Activated CD8-positive, alpha-beta memory T cell treated with anti-CD3 and anti-CD28 coated beads, Interleukin-2, amount 10 ng/mL, durations not matched to agents 7 days and 5 days (primary cell): Measurements from ENCODE around the gene ANKLE2. TPM values are rescaled to one million over a fixed set of nuclear protein-coding genes. Genes with fewer than 3 reads are reported as not detected.
A peak's percentile ranks its signal among the peaks of the same experiment; 100 is the strongest.
"Not testable (repeated sequence)": the region's sequence is repeated elsewhere in the genome, so short reads cannot be mapped to it uniquely, and the experiment has no call there.

Experiments
- ATAC-seq: fragments of 150-1000 bp; cut with Tn5 transposase; one replicate; pipeline ENCODE4 v1.10.0; 2021; ENCODE audit warnings: moderate library complexity
- CTCF ChIA-PET: fragments of 350-600 bp; sonication (Branson Sonifier 250); formaldehyde crosslinking; loops from one replicate; lab custom pipeline; 2021; ENCODE audit warnings: antibody characterized with exemption; lab: Charles Lee
- DNase-seq: peaks from one replicate; pipeline ENCODE4 v3.0.0-alpha.2; 2020
- H3K27ac Mint-ChIP-seq: one replicate; pipeline ENCODE4 v1.8.0; 2021; ENCODE audit warnings: mild to moderate bottlenecking, mixed read lengths
- H3K27me3 Mint-ChIP-seq: one replicate; pipeline ENCODE4 v1.8.0; 2021; ENCODE audit warnings: mixed read lengths
- H3K36me3 Mint-ChIP-seq: one replicate; pipeline ENCODE4 v1.8.0; 2021; ENCODE audit warnings: mild to moderate bottlenecking, mixed read lengths
- H3K4me1 Mint-ChIP-seq: one replicate; pipeline ENCODE4 v1.8.0; 2021; ENCODE audit warnings: mixed read lengths
- H3K4me3 Mint-ChIP-seq: one replicate; pipeline ENCODE4 v1.8.0; 2021; ENCODE audit warnings: mild to moderate bottlenecking, moderate library complexity, mixed read lengths
- H3K9me3 Mint-ChIP-seq: one replicate; pipeline ENCODE4 v1.8.0; 2022; ENCODE audit warnings: low read depth, mixed read lengths
- total RNA-seq, 2 experiments: library from RNA; stranded (reverse); gene quantifications; one replicate each; pipeline ENCODE4 v1.2.3, GENCODE V29; 2021

The ANKLE2 gene
- total RNA-seq, 2 experiments from 2014 or later = 105 to 106 TPM

DNA sequence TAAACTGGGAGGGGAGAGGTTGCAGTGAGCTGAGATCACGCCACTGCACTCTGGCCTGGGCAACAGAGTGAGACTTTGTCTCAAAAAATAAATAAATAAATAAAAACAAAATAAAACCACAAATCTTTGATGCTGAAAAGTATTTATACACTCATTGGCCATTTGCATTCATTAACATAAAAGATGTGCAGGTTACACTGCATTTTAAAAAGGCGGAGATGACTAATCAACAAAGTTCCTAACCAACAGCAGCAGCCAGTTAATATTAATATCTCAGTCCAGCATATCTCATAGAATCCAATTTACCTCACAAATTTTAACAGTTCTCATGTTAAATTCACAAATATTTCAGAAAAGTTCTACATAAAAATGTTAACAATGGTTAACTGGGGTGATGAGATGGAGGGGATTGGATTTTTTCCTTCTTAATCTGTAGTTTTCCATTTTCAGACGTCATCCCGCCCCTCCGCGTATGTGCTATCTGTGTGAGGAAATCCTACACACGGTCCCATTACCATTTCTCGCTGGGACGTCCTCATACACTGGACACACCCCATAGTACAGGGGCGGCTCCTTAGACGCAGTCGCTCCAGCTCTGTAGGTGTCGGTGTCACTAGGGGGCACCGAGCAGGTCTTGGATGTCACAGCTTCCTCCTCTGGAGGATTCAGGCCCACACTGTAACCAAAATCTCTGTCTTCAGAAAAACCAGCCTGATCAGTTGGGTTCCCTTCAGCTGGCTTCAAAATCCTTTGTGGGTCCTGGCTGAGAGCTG, 7.3 kb downstream of the ANKLE2 start:
- no peak overlapping the region for H3K27ac Mint-ChIP-seq

DNA sequence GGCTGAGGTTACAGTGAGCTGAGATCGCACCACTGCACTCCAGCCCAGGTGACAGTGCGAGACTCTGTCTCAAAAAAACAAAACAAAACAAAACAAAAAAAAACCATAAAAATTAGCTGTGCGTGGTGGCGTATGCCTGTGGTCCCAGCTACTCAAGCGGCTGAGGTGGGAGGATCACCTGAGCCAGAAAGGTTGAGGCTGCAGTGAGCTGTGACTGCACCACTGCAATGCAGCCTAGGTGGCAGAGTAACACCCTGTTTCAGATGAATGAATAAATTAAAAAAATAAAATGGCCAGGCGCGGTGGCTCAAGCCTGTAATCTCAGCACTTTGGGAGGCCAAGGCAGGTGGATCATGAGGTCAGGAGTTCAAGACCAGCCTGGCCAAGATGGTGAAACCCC, 8.0 kb downstream of the ANKLE2 start:
- ATAC-seq, CTCF ChIA-PET, H3K27ac Mint-ChIP-seq, H3K27me3 Mint-ChIP-seq, H3K4me3 Mint-ChIP-seq, DNase-seq, H3K4me1 Mint-ChIP-seq, H3K9me3 Mint-ChIP-seq: not testable (repeated sequence)
- peaks cover 44% of the 10 kb centered on the region for H3K36me3 Mint-ChIP-seq

More for the DNA sequence above, 7.3 kb downstream of the ANKLE2 start:
- CTCF ChIA-PET = interaction anchor here (1.4 to 2.0 kb wide), 2 partner anchors 20 to 150 kb away, joined by 3 to 4 read pairs; no protein-coding TSS in a partner anchor
- H3K9me3 Mint-ChIP-seq = no peaks in the 10 kb centered on the region
- H3K4me3 Mint-ChIP-seq = no peak overlapping the region
- no peak for DNase-seq
- H3K27me3 Mint-ChIP-seq = no peaks in the 10 kb centered on the region
- peaks cover 8% of the 10 kb centered on the region for H3K4me1 Mint-ChIP-seq
- H3K36me3 Mint-ChIP-seq = peaks cover 44% of the 10 kb centered on the region
- peak; percentile 20 for ATAC-seq

DNA sequence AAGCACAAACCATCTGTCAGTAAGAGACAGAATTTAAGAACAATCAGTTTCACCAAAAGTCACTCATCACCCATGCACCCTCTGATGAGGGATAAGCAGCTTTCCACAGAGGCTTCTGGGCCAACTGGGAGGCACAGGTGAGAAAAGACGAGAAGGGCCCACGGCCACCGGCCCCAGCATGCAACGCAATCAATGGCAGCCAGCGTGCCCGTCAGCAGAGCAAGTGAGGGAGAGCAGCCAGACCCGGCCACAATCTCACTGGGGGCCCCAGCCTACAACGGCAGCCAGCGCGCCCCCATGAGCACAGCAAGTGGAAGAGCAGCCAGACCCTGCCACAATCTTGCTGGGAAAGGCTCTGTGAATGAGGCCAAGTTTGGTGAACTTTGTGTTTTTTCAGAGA, 13.3 kb downstream of the ANKLE2 start:
- DNase-seq (no peak), ATAC-seq (no peak)
- CTCF ChIA-PET = no interaction called here
- peaks cover 71% of the 10 kb centered on the region for H3K36me3 Mint-ChIP-seq
- H3K27ac Mint-ChIP-seq = no peak overlapping the region
- H3K4me3 Mint-ChIP-seq = no peak overlapping the region
- no peaks in the 10 kb centered on the region for H3K9me3 Mint-ChIP-seq
- H3K4me1 Mint-ChIP-seq = peaks cover 7% of the 10 kb centered on the region
- no peaks in the 10 kb centered on the region for H3K27me3 Mint-ChIP-seq

DNA sequence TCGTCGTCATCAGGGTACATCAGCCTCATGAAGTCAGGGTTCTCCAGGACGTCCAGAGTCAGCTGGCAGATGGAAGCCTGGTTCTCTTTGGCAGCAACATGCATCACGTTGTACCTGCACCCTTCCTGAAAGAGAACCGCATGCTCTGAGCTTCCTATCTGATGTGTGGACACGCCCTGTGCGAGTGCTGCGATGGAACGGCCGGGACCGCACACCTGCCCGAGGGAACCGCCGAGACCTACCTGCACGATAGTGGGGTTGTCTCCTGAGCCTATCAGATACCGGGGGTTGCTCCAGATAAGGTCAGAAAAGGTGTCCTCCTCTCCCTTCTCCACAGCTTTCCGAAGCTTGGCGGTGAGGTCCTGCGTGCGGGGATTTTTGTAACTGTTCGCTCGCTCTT, 13.7 kb downstream of the ANKLE2 start:
- peaks cover 10% of the 10 kb centered on the region for H3K4me1 Mint-ChIP-seq
- no peaks in the 10 kb centered on the region for H3K9me3 Mint-ChIP-seq
- peaks cover 71% of the 10 kb centered on the region for H3K36me3 Mint-ChIP-seq
- CTCF ChIA-PET = no interaction called here
- no peak overlapping the region for H3K4me3 Mint-ChIP-seq
- ATAC-seq (no peak), DNase-seq (no peak)
- no peak overlapping the region for H3K27ac Mint-ChIP-seq
- H3K27me3 Mint-ChIP-seq = no peaks in the 10 kb centered on the region

DNA sequence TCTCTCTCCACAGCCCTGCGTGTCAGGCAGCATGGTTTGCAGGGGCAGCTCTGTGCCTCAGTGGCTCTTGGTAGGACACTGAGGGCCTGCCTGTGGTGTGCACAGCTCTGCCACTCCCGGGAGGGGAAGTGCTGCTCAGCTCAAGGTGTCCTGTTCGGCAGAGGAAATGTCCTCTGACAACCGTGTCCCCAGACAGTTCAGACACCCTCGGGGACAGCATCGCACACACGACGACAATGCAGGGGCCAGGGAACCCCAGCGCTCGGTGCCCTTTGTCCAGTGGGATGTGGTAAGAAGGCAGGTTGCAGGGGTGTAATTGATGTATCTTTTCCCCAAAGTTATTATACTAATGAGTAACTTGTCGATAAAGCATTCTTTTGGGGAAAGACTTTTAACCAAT, 14.2 kb downstream of the ANKLE2 start:
- H3K27me3 Mint-ChIP-seq = no peaks in the 10 kb centered on the region
- H3K4me1 Mint-ChIP-seq = peaks cover 15% of the 10 kb centered on the region
- DNase-seq (no peak), ATAC-seq (no peak)
- CTCF ChIA-PET = no interaction called here
- H3K4me3 Mint-ChIP-seq = no peak overlapping the region
- H3K9me3 Mint-ChIP-seq = peaks cover 3% of the 10 kb centered on the region
- no peak overlapping the region for H3K27ac Mint-ChIP-seq
- peaks cover 72% of the 10 kb centered on the region for H3K36me3 Mint-ChIP-seq

DNA sequence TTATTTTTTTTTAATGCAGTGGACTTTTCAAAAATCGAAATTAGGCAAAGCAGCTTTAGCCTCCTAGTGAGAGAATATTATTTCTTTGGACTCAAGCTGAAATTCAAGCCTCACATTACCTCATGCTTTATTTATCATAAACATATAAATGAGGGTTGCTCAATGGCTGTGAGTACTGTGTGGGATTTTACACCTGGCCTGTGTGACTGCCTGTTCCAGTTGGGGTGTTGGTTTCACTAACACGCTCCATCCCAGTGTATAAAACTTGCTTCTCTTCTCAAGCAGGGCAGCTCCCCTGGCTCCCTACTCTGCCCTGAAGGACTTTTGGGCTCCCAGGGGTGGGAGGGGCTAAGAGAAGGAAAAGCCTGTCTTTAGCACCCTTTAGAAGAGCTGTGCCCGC, 15.0 kb downstream of the ANKLE2 start:
- CTCF ChIA-PET = no interaction called here
- peaks cover 17% of the 10 kb centered on the region for H3K4me1 Mint-ChIP-seq

DNA sequence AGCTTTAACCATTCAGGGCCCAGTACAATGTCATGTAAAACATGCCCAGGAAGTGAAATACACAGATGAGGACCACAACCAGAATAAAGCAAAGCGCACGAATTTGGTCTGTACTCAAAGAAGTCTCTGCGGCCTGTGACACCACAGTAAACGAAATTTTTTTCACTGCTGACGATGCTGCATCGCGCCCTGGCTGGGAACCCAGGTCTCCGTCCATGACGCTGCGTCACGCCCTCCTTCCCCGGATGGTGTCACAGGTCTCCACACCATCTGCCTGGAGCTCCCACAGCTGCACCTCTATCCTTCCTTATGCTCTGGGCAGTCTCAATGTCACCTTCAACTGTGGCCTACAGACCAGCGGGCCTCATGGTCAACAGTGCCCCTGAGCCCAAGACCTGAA, 17.8 kb downstream of the ANKLE2 start:
- DNase-seq = no peak
- H3K4me1 Mint-ChIP-seq = peaks cover 17% of the 10 kb centered on the region
- CTCF ChIA-PET = no interaction called here
- H3K9me3 Mint-ChIP-seq = peaks cover 3% of the 10 kb centered on the region
- H3K27ac Mint-ChIP-seq = no peak overlapping the region
- ATAC-seq = no peak
- peaks cover 89% of the 10 kb centered on the region for H3K36me3 Mint-ChIP-seq
- no peaks in the 10 kb centered on the region for H3K27me3 Mint-ChIP-seq
- no peak overlapping the region for H3K4me3 Mint-ChIP-seq

More for the DNA sequence above, 15.0 kb downstream of the ANKLE2 start:
- ATAC-seq = no peak
- no peak overlapping the region for H3K27ac Mint-ChIP-seq
- H3K9me3 Mint-ChIP-seq = peaks cover 3% of the 10 kb centered on the region
- H3K27me3 Mint-ChIP-seq = no peaks in the 10 kb centered on the region
- H3K4me3 Mint-ChIP-seq = no peak overlapping the region
- peaks cover 76% of the 10 kb centered on the region for H3K36me3 Mint-ChIP-seq
- no peak for DNase-seq

DNA sequence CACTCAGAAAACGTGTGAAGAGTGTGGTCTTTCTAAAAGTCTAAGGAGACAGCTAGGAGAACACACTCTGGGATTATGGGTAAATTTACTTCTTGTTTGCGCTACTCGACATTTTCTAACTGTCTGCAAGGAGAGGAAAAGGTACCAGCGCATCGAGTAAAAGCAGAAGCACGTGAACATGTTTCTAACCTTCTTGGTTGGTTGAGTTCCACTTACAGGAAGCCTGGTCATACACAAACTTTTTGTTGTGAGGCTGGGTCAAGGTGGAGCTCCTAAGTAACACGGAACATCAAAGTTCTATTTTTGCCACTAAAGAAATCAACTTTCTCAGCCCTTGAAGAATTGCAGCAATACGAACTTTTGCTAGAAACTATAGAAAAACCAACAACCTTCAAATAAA, 20.0 kb downstream of the ANKLE2 start:
- Mint-ChIP-seq H3K27me3 (no peaks in the 10 kb centered on the region), H3K9me3 (peaks cover 3% of the 10 kb centered on the region), H3K27ac (no peak overlapping the region), H3K4me3 (no peak overlapping the region), H3K4me1 (peaks cover 17% of the 10 kb centered on the region), H3K36me3 (peaks cover 78% of the 10 kb centered on the region)
- CTCF ChIA-PET = interaction anchor here (1.7 kb wide), 1 partner anchor 26 kb away, joined by 5 read pairs; no protein-coding TSS in a partner anchor
- no peak for ATAC-seq
- DNase-seq = no peak

DNA sequence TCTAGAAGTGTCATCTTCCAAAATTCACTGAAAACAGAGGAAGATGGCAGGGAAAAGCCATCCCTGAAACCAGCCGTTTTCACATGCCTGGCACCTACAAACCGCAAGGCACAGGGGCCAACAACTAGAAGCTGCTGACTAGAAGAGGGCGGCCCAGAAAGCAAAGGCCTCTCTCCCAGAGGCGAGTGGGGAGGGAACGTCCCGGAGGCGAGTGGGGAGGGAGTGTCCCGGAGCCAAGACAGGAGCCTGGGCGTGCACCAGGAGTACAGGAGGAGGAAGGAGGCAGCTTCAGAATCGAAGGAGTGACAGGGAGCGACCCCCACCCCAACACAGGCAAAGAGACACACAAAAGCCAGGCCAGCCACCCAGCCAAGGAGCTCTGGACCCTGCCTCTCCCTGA, 21.0 kb downstream of the ANKLE2 start:
- CTCF ChIA-PET = no interaction called here
- no peak for DNase-seq
- Mint-ChIP-seq H3K4me1 (peaks cover 17% of the 10 kb centered on the region), H3K36me3 (peaks cover 79% of the 10 kb centered on the region), H3K27ac (no peak overlapping the region), H3K9me3 (peaks cover 3% of the 10 kb centered on the region), H3K27me3 (no peaks in the 10 kb centered on the region), H3K4me3 (no peak overlapping the region)
- ATAC-seq = no peak

DNA sequence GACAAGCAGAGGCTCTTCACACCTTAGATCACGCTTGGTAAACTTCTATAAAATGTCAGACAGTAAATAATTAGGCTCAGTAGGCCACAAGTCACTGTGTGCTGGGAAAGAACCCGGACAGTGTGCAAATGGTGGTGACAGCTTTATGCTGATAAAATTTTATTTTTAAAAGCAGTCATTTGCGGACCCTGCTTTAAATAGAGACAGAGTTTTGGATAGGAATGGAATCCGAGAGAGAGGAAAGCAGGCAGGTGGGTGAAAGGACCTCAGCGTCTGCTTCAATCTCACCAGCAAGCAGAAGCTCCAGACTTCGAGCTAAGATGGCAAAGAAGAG, 21.4 kb downstream of the ANKLE2 start:
- Mint-ChIP-seq H3K9me3 (peaks cover 3% of the 10 kb centered on the region), H3K4me1 (peaks cover 17% of the 10 kb centered on the region), H3K27me3 (no peaks in the 10 kb centered on the region), H3K36me3 (peaks cover 79% of the 10 kb centered on the region), H3K27ac (no peak overlapping the region), H3K4me3 (no peak overlapping the region)
- DNase-seq = no peak
- CTCF ChIA-PET = no interaction called here
- no peak for ATAC-seq

DNA sequence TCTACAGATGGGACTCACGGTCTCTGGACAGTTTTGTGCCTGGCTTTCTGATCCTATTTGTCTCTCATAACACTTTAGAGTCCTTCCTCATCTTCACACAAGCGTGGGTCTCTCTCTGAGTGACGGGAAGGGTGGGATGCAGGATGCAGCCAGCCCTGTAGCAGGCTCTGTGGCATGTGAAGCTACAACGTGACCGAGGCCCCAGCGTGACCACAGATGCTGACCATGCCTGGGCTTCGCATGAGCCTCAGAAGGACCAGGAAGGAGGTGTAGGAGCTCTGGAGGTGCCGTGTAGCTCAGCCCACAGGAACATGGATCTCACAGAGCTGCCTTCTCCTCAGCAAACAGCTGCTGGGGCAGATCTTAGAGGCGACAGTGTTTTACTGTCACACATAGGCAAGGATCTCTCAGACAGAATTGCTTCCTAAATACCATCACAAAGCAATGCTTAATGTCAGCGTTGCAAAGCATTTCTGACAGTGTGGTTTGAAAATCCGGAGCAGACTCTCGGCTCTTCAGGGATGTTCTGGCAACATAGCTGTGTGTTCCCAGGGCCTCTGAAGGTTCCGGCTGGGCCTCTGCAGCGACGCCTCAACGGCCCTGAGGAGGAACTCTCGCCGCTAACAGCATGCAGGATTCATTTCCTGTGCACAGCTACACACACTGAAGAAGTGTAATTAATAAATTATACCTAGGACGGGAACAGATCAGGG, 21.9 kb downstream of the ANKLE2 start:
- Mint-ChIP-seq H3K27me3 (no peaks in the 10 kb centered on the region), H3K4me1 (peaks cover 17% of the 10 kb centered on the region), H3K9me3 (peaks cover 3% of the 10 kb centered on the region), H3K4me3 (no peak overlapping the region), H3K27ac (no peak overlapping the region), H3K36me3 (peaks cover 77% of the 10 kb centered on the region)
- DNase-seq (no peak), ATAC-seq (no peak)
- CTCF ChIA-PET = no interaction called here

DNA sequence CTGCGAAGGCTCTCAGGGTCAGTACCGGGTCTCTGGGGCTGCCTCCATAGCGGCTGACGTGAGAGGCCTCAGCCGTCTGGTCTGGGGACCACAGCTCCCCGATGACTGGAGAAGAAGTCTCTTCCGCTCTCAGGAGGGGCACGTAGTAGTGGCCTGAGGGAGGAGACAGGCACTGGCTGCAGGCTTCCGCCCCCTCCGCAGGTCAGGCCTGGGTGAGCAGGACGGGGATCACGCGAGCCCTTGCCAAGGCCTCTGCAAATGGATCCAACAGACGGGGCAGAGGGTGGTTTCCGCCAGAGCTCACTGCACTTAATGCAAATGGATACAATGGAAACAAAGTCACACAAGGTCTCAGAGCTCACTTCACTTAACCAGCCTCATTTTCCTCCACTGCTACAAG, 24.7 kb downstream of the ANKLE2 start:
- ATAC-seq = no peak

DNA sequence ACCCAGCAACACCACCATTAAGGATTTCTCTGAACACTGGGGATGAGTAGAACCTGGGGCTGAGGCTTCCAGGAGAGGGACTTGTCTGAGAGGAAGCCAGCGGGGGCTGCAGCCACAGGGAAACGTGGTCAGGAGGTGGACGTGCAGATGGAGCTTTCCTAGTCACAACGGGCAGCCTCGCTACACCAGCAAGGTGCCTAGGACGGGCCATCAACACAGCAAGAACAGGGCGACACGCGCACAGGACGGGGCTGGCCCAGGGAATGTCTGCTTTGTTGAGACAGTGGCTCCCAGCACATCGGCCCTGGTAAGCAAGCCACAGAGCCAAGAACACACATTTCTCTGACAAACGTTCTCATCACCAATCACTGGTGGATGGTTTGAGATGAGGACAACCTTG, 25.3 kb downstream of the ANKLE2 start:
- Mint-ChIP-seq H3K27me3 (no peaks in the 10 kb centered on the region), H3K36me3 (peaks cover 77% of the 10 kb centered on the region), H3K9me3 (no peaks in the 10 kb centered on the region), H3K4me1 (no peaks in the 10 kb centered on the region), H3K27ac (no peak overlapping the region), H3K4me3 (no peak overlapping the region)
- CTCF ChIA-PET = no interaction called here
- DNase-seq (no peak), ATAC-seq (no peak)

More for the DNA sequence above, 24.7 kb downstream of the ANKLE2 start:
- Mint-ChIP-seq H3K27ac (no peak overlapping the region), H3K4me1 (no peaks in the 10 kb centered on the region), H3K4me3 (no peak overlapping the region), H3K9me3 (no peaks in the 10 kb centered on the region), H3K36me3 (peaks cover 78% of the 10 kb centered on the region), H3K27me3 (no peaks in the 10 kb centered on the region)
- CTCF ChIA-PET = no interaction called here
- DNase-seq = no peak

DNA sequence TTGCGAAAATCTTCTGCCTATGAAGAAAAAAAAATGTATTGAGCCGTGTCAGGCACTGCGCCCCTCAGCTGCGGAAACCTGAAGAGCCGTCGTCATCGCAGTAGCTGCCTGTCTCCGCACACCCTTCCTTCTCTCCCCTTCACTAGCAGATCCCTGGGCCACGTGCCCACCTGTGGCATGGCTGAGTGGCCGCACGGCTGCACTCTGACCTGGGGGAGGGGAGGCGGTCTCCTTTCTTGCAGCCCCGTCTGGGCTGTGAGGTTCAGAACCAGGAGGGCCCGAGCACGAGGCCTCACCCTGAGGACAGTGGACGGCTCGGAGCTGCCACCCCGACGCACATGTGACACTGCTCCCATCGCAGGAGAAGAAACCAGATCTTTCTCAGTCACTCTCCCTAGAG, 26.1 kb downstream of the ANKLE2 start:
- no peak overlapping the region for H3K27ac Mint-ChIP-seq
- no peaks in the 10 kb centered on the region for H3K9me3 Mint-ChIP-seq
- H3K27me3 Mint-ChIP-seq = no peaks in the 10 kb centered on the region
- ATAC-seq (no peak), DNase-seq (no peak)
- peaks cover 75% of the 10 kb centered on the region for H3K36me3 Mint-ChIP-seq
- CTCF ChIA-PET = no interaction called here
- H3K4me1 Mint-ChIP-seq = no peaks in the 10 kb centered on the region
- no peak overlapping the region for H3K4me3 Mint-ChIP-seq
